ENCODE data around the gene YY1. TPM values are rescaled to one million over a fixed set of nuclear protein-coding genes. Genes with fewer than 3 reads are reported as not detected.
A peak's percentile ranks its signal among the peaks of the same experiment; 100 is the strongest.

YY1 gene
- total and polyA plus RNA-seq, 2 of the 4 experiments (the other 2 are of a cell fraction): 21.7 to 29.9 TPM

DNA sequence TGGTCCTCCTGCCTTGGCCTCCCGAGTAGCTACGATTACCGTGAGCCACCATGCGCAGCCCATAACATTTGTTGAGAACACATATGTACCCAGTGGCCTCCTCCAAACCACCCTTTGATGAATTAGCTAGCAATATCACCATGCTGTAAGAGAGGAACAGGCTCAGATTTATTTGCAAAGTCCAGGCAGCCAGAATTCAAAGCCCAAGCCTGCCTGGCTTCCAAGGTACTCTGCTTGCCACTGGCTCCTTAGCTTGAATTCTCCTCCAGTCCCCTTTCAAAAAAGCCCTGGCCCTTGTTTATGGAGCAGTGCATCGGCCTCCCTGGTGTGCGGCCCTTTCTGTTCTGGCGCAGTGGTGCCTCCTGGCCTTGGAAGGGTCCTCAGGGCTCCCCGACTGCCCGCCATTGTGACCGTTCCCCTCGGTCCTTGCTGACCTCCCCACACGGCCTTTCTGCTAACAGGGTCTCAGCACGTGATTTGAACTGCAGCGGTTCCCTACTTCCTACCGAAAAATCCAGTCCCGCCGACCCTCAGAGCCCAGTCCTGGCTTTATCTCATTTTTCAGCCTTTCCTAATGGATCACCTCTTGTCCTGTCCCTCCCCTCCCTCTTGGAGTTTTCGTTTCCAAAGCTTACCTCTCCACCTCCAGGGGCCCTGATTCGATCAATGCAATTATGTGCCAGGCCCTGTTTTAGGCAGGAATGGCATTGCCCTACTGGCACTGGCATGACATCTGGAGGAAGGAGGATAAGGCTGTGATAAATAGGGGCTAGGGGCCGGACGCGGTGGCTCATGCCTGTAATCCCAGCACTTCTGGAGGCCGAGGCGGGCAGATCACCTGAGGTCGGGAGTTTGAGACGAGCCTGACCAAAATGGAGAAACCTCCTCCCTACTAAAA lies 45.3 kb downstream of the YY1 start:
- no TSS peak for BruUV-seq (replicated peaks)
- Histone ChIP-seq H3K27me3 (ENCODE audit: control insufficient read depth, insufficient read depth, low read length) (no peaks in the 10 kb centered on the region), H3K36me3 (ENCODE audit: control insufficient read depth, insufficient read depth, low read length) (peaks cover 19% of the 10 kb centered on the region; the same call in 1 of the 2 replicates), H3K14ac (replicated peaks; ENCODE audit: low read depth, low read length) (no peak overlapping the region), H3K4ac (ENCODE audit: low read depth, low read length) (no peak overlapping the region), H3K4me2 (ENCODE audit: low read depth, low read length) (no peak overlapping the region), H2AK9ac (replicated peaks; ENCODE audit: low read depth, low read length, poor library complexity) (peak overlapping the region; percentile 23), H4K5ac (ENCODE audit: low read depth, low read length) (no peak overlapping the region), H3K4me3 (ENCODE audit: insufficient read depth, low read depth, low read length) (no peak overlapping the region), H3K18ac (ENCODE audit: low read depth, low read length) (no peak overlapping the region), H2AFZ (replicated peaks; ENCODE audit: low read length, poor library complexity) (peak overlapping the region; percentile 5), H2AK5ac (ENCODE audit: low read depth, low read length) (no peak overlapping the region), H3K9me3 (ENCODE audit: control insufficient read depth, insufficient read depth, low read length) (no peaks in the 10 kb centered on the region), H3K79me1 (ENCODE audit: low read depth in 1 of 2, low read length in 2 of 2) (peaks cover 18 to 75% of the 10 kb centered on the region in 2 experiments), H2BK120ac (ENCODE audit: low read depth, low read length) (no peak overlapping the region), H3K4me1 (ENCODE audit: control insufficient read depth, insufficient read depth, low read length) (peaks cover 9% of the 10 kb centered on the region), H3K27ac (ENCODE audit: insufficient read depth, low read length) (no peak overlapping the region), H3K23ac (ENCODE audit: low read depth, low read length) (no peak overlapping the region), H2BK5ac (ENCODE audit: low read depth, low read length, poor library complexity, severe bottlenecking) (no peak overlapping the region), H2BK15ac (ENCODE audit: low read depth, low read length) (no peak overlapping the region), H4K20me1 (ENCODE audit: insufficient read depth, low read length) (peaks cover 25% of the 10 kb centered on the region), H4K8ac (ENCODE audit: low read depth in 2 of 2, low read length in 2 of 2) (peak overlapping the region; percentile 81 to 93; a peak in 2 of 4 replicates), H3K9me1 (ENCODE audit: insufficient read depth, low read length) (peaks cover 19% of the 10 kb centered on the region), H4K91ac (ENCODE audit: insufficient read depth, low read depth, low read length) (no peak overlapping the region), H2BK20ac (ENCODE audit: low read depth, low read length) (no peak overlapping the region), H3K9ac (ENCODE audit: low read depth, low read length) (no peak overlapping the region), H3K56ac (ENCODE audit: extremely low read depth, insufficient read depth, low read length) (no peak overlapping the region)
- in situ Hi-C loops (cut with MboI; ENCODE audit: low sequenced_read_pairs) (no loop called here), intact Hi-C loops (cut with micrococcal nuclease) (no loop called here), dilution Hi-C loops (cut with HindIII; ENCODE audit: low sequenced_read_pairs, unreplicated experiment) (no loop called here)
- TF ChIP-seq CEBPB (IDR thresholded peaks at IDR 0.05; ENCODE audit: low read depth, low read length) (no peak), CHD1 (IDR thresholded peaks at IDR 0.05; ENCODE audit: low read depth, low read length) (no peak), RAD21 (IDR thresholded peaks at IDR 0.05; ENCODE audit: low read length) (no peak), MXI1 (IDR thresholded peaks at IDR 0.05; ENCODE audit: borderline replicate concordance, low read depth, low read length) (no peak), SMC3 (IDR thresholded peaks at IDR 0.05; ENCODE audit: low read depth, low read length) (no peak), FOS (IDR thresholded peaks at IDR 0.05; ENCODE audit: low read depth, low read length) (no peak), RCOR1 (IDR thresholded peaks at IDR 0.05; ENCODE audit: insufficient replicate concordance, low read length) (no peak), MAZ (IDR thresholded peaks at IDR 0.05; ENCODE audit: borderline replicate concordance, low read depth, low read length) (no peak), BHLHE40 (IDR thresholded peaks at IDR 0.05; ENCODE audit: low read depth, low read length) (no peak), RFX5 (IDR thresholded peaks at IDR 0.05; ENCODE audit: low read depth, low read length) (no peak)
- TF ChIP-seq, protein P1, sequence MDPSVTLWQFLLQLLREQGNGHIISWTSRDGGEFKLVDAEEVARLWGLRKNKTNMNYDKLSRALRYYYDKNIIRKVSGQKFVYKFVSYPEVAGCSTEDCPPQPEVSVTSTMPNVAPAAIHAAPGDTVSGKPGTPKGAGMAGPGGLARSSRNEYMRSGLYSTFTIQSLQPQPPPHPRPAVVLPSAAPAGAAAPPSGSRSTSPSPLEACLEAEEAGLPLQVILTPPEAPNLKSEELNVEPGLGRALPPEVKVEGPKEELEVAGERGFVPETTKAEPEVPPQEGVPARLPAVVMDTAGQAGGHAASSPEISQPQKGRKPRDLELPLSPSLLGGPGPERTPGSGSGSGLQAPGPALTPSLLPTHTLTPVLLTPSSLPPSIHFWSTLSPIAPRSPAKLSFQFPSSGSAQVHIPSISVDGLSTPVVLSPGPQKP (IDR thresholded peaks at IDR 0.05; ENCODE audit: borderline replicate concordance, low read depth, low read length): no peak
- TF ChIP-seq, protein P2, sequence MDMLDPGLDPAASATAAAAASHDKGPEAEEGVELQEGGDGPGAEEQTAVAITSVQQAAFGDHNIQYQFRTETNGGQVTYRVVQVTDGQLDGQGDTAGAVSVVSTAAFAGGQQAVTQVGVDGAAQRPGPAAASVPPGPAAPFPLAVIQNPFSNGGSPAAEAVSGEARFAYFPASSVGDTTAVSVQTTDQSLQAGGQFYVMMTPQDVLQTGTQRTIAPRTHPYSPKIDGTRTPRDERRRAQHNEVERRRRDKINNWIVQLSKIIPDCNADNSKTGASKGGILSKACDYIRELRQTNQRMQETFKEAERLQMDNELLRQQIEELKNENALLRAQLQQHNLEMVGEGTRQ (IDR thresholded peaks at IDR 0.05; ENCODE audit: low read depth, low read length): no peak
- TF ChIP-seq, protein P3, sequence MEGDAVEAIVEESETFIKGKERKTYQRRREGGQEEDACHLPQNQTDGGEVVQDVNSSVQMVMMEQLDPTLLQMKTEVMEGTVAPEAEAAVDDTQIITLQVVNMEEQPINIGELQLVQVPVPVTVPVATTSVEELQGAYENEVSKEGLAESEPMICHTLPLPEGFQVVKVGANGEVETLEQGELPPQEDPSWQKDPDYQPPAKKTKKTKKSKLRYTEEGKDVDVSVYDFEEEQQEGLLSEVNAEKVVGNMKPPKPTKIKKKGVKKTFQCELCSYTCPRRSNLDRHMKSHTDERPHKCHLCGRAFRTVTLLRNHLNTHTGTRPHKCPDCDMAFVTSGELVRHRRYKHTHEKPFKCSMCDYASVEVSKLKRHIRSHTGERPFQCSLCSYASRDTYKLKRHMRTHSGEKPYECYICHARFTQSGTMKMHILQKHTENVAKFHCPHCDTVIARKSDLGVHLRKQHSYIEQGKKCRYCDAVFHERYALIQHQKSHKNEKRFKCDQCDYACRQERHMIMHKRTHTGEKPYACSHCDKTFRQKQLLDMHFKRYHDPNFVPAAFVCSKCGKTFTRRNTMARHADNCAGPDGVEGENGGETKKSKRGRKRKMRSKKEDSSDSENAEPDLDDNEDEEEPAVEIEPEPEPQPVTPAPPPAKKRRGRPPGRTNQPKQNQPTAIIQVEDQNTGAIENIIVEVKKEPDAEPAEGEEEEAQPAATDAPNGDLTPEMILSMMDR (conservative IDR thresholded peaks at IDR 0.05; ENCODE audit: low read depth, low read length): no peak
- no peak for DNase-seq
- POLR2A ChIA-PET (ENCODE audit: unreplicated experiment): no interaction called here
- 62% methylated on average over 11 of the region's 26 CpGs; no CpG with 5 or more reads in 1 of the 2 experiments for WGBS, 2 experiments (ENCODE audit: extremely low coverage in 2 of 2, insufficient read length in 1 of 2)
- no peak for ATAC-seq (ENCODE audit: low read depth)
- CTCF ChIA-PET: interaction anchor here (0.6 kb wide), 1 partner anchor 25 kb away, joined by 6 read pairs; no protein-coding TSS in a partner anchor
